ENCODE measurements around the gene C5orf52.
"Not testable (repeated sequence)": the region's sequence is repeated elsewhere in the genome, so short reads cannot be mapped to it uniquely, and the experiment has no call there.

Gene C5orf52

DNA sequence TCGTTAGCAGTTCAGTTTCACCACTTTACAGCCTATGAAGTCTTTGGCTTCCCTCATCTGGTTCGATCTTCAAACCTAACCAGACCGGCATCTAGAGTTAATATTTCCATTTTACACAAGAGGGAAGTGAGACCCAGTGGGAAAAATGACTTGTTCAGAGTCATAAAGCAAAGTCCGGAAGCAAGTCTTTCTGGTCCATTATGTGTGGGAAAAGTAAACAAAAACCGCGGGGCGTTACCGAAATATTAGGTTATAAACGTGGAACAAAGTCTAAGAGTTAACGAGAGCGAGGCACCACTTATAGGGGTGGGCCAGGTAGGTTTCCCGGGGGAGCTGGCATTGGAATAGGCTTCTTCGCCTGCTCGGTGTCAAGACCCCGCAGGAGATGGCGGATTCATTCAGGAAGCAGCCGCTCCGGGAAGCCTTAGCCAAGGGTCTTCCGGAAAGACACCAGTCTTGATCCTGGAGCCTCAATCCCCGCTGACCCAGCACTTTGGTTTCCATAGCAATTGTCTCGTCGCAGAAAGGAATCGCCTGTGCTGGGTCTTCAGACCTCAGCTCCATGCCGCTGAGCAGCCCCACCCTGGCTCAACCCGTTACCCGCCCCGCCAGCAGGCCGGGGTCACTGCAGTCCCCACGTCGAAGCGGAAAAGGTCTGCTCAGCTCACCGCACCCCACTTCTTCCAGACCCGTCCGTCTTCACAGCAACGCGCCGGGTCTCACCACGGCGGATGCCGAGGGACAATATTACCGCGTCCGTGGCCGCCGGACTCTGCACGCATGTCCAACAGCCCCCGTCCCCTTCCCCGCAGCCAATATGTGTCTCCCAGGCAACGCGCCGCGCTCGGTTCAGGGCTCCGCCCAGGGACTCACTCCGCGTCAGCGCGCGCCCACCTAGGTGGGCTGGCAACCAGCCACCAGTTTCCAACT is at the start of gene C5orf52:
TSS of gene C5orf52 (plus strand) at position 872 of the 930 bp plus-strand sequence. CDS start 82 bp downstream, outside the sequence.
- peak; percentile 37 for DNase-seq
- peak; percentile 39 for ATAC-seq

DNA sequence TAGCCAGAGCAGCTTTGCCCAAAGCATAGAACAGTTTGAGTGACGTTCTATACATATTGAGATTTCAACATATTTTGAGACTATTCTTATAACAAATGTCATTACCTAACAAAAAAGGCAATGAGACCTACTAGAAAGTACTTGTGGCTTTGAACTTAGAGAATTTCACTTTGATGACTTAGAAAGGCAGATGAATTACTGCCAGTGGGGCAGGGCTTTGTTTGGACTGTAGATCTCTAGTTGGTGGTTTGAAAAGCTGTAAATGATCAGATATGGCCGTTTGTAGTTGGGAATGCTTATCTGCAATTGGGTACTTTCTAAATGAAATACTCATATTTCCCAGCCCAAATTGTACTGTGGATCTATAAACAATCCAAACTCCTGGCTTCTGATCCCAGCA is 47.2 kb upstream of the C5orf52 start:
- ATAC-seq, result no peak
- DNase-seq, result no peak

DNA sequence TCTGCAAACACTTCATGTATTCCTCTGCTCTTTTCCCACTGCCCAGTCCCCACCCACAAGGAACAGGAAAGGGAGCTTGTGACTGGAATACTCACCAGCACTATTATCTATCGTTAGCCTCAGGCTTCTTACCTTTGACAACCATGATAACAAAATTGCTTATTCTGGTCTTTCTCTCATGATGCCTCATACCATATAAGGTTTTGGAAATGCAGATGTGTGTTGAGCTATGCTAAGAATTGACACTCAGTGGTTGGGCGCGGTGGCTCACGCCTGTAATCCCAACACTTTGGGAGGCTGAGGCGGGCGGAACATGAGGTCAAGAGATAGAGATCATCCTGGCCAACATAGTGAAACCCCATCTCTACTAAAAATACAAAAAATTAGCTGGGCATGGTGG is 44.5 kb upstream of the C5orf52 start:
- DNase-seq, result no peak
- no peak for ATAC-seq

DNA sequence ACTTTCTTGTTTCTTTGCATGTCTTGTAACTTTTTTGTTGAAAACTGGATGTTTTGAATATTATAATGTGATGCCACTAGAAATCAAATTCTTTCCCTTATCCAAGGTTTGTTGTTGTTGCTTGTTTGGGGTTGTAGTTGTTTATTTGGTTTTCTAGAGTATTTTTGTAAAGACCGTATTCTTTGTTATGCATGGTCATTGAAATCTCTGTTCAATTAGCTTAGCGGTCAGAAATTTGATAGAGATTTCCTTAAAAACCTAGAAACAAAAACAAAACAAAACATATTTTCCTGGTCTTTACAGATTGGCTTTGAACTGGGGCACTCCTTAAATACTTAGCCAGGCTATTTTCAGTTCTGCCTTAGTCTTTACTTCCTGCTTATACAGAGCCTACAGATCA is 41.0 kb upstream of the C5orf52 start:
- DNase-seq, result no peak
- ATAC-seq, result no peak

DNA sequence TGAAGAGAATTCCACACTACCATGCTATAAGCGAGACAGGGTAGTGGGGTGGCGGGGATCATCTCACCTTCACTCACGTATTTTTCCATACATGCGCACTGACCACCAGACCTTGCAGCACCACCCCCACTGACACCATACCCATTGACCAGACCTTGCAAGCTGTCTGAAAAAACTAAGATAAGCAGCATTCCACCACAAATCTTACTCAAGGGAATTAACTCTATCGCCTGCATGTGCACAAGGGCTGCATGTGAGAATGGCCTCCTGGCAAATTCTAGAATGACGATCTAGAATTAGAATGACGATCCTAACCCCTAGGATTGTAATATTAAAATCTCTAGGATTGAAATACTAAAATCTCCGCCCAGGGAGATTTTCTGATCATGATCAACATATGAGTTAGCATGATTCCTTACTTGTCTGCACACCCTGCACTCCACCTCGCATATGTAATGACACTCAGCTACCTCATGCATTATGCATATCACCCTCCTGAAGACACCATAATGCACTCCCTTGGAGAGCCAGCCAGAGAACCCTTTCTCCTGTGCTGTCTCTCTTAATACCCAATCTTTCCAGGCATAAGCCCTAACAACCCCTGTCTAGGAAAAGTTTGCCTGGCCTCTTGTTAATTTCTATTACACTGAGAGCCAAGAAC is 30.8 kb upstream of the C5orf52 start:
- ATAC-seq (no peak), DNase-seq (no peak)

DNA sequence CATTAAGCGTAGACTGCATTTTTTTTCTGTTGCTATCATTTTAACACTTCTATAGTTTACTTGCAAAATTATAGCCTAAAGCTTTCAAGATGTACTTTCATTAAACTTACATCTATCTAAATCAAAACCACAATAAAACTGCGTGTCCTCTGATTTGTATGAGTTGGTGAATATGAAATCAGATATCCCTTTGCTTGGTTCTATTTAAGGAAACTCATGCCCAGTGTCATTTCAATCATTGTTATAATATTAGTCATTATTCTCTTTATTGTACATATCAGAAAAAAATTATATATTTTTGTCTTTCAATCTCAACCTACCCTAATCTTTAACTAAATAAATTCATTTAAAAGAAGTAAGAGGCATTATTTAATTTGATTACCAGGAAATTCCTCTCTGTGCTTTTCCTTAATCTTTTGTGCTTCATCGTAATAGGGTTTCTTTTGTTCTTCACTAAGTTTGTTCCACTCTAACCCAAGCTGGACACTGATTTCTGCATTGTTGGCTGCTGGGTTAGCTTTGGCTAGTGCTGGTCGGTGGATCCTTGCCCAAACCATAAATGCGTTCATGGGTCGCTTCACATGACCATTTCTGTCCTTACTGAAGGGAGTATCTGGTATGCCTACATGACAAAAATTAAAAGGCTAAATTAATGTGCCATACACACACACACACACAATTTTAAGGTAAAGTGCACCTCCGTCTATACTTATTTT is 22.9 kb upstream of the C5orf52 start:
- ATAC-seq, result no peak
- no peak for DNase-seq

DNA sequence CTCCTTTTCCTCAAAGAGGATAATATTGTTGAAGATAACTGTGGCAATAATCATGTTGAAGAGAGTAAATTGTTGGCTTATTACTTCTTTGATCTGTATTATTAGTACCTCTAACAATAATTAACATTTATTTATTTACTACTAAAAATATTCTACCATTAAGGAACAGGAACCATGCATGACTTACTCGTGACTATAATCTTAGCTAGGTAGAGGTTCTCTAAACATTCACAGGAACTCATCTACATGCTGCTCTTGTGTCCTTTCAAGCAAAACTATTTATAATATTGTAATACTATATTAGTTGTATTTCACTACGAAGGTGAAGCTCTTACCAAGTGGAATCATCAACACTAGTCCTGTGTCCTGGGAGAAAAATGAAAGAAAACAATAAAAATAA is 22.2 kb upstream of the C5orf52 start:
- ATAC-seq (no peak), DNase-seq (no peak)

DNA sequence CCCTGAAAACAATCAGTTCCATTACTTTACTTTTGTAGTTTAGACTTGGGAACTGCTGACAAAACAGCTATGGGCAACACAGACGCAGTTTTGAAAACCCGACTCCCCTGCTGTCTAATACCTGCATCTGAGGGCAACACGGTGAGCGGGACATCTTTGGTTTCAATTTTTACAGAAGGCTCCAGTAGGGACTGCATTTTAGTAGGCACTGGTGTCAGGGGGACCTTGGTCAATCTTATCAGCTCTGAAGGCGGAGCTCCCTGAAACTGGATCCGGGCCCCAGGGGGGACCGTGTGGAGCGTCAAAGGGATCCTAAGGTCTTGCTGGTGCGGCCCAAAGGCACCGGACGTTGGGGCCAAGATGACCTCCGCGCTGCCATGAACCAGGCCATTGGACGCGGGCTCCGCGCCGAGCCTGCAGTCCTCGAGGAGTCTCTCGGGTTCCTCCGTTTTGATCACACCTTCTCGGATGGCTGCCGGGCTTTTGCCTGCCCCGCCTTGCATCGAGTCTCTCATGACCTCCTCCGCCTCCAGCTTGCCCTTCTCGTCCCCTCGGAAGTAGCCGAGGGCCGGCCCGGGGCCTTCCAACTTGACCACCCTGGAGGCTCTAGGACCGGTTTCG is 20.2 kb upstream of the C5orf52 start:
- ATAC-seq, result no peak
- no peak for DNase-seq

DNA sequence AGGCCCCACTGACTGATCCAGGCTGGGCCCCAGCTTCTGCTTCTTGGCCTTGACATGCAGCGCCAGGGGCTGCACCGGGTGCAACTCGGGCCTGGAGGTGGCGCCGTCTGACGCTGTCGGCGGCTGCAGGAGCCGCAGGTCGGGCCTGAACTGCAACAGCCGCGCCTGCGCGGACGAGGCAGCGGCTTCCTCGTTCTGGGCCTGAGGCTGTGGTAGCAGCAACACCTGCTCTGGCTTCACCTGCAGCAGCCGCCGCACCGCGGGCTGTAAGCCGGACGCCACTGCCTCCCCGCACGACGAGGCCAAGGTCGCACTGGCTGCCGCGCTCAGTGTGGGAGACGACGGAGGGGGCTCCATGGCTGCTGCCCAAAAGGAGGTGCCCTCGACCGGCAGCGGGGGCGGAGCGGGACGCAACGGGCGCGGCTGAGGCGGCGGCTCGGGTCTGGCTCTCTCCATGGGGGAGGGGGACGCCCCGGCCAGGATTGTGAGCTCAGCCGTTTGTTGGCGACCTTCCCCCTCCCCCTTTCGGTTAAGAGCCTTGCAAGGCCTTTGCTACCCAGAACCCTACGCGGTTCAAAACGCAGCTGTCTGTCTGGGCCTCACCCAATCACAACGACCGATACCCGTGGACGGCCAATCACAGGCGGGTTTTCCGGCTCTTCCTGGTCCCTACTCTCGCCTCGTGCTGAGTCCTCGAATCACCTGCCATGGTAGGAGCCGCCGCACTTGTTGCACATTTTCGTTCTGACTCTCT is 19.5 kb upstream of the C5orf52 start:
- peak; percentile 98 for ATAC-seq
- peak; percentile 78 for DNase-seq

DNA sequence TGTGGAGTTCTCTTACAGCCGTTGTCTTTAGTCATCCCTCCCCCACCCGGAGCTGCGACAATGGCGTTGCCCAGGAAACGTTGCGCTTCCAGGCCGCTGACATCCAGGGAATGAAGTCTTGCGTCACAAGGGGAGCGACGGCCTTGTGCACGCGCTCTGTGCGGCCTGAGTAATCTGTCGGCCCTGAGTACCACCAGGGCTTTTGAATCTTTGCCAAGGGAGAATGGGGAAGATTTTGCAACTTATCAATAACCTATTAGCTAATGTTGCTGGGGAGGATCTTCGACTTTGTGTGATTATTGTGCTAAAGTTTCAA is 19.0 kb upstream of the C5orf52 start, which contains the start of gene SOX30:
TSS of gene SOX30 (minus strand) at position 62 of the 316 bp plus-strand sequence. CDS start 360 bp downstream, outside the sequence.
- DNase-seq, result no peak
- ATAC-seq, result no peak

DNA sequence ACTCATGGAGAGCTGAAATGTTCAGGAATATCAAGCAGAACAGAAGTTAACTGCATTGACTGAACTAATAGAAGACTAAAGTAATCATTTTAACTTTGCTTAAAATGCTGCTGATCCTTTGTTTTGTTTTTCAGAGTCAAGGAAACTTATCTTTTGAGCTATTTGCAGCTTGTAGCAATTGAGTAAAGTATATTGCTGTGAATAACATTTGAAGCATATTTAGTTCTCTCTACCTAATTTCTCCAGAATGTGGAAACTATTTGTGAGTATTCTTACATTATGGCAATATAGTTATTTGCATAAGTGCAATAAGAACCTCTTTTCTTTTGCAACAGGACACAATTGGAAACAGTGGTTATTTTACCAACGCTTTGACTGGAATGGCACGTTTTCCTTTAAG is 13.8 kb upstream of the C5orf52 start:
- DNase-seq (no peak), ATAC-seq (no peak)

DNA sequence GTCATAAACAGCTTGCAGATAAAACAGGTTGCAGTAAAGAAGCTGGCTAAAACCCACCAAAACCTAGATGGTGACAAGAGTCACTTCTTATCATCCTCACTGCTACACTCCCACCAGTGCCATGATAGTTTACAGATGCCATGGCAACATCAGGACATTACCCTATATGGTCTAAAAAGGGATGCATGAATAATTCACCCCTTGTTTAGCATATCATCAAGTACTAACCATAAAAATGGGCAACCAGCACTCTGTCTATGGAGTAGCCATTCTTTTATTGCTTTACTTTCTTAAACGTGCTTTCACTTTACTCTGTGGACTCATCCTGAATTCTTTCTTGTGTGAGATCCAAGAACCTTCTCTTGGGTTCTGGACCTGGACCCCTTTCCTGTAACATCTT is 12.4 kb upstream of the C5orf52 start:
- ATAC-seq, result no peak

DNA sequence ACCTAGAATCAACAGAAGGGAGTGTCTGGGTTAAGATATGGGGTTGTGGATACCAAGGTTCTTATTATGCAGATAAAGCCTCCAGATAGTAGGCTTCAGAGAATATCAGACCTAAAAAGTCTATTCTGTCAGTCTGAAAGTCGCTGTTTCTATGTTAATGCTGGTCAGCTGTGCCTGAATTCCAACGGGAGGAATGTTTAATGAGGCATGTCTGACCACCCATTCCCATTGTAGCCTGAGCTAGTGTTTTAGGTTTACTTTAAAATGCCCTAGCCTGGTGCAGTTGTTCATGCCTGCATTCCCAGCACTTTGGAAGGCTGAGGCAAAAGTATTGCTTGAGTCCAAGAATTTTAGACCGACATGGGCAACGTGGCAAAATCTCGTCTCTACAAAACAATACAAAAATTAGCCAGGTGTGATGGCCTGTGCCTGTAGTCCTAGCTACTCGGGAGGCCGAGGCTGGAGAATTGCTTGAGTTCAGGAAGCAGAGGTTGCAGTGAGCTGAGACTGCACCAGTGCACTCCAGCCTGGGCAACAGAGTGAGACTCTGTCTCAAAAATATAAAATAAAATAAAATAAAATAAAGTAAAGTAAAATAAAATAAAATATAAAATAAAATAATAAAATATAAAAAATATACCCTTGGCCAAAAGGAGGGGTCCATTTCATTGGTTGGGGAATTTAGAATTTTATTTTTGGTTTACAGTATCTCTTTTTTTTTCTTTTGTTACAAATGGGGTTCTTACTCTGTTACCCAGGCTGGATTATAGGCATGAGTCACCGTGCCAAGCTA is 11.3 kb upstream of the C5orf52 start:
- no peak for DNase-seq
- no peak for ATAC-seq

More for the DNA sequence above, 12.4 kb upstream of the C5orf52 start:
- no peak for DNase-seq

DNA sequence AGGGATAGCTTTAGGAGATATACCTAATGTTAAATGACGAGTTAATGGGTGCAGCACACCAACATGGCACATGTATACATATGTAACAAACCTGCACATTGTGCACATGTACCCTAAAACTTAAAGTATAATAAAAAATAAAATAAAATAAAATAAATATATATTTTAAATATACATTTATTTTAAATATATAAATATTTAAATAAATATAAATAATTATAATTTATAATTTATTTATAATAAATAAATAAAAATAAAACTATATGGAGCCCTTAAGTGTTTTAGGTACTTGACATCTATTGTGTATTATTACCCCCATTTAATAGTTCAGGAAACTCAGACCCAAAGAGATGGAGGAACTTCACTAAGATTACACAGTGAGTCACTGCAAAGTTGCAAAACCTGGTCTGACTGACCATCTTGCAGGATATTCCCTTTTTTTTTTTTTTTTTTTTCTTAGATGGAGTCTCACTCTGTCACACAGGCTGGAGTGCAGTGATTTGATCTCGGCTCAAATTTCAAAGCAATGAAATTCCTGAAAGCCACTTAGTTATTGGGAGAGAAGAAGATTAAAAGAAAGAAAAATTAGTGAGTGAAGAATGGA is 5.8 kb upstream of the C5orf52 start:
- DNase-seq (no peak), ATAC-seq (no peak)

DNA sequence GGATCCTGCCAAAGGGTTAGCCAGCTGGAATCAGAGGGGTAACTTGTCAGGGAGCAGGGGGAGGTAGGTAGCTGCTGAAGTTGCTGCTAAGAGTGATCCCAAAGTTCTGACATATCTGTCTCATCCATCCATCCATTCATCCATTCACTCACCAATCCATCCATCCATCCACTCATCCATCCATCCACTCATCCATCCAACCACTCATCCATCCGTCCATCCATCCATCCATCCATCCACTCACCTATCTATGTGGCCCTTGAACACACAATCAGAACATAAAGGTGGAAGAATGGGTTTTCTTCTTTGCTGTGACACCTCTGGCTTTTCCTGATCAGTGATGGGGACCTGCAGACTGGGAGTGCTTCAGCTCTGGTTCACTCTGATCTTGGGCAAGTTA is 3.0 kb upstream of the C5orf52 start:
- DNase-seq (no peak), ATAC-seq (no peak)

DNA sequence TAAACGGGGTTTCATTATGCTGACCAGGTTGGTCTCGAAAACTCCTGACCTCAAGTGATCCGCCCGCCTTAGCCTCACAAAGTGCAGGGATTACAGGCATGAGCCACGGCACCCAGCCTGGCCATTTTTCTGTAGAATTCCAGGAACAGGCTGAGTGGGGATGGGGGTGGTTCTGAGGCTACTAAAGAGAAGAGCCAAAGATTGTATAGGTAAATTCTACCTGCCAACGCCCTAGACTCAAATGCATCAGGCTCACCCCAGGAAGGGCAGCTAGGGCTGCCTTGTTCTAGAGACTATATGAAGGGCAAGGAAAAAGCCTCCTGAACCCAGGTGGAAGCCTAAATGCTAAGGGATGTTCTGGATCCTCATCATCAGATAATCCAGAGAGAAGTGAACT is 1.6 kb upstream of the C5orf52 start:
- DNase-seq, result no peak
- ATAC-seq, result no peak

DNA sequence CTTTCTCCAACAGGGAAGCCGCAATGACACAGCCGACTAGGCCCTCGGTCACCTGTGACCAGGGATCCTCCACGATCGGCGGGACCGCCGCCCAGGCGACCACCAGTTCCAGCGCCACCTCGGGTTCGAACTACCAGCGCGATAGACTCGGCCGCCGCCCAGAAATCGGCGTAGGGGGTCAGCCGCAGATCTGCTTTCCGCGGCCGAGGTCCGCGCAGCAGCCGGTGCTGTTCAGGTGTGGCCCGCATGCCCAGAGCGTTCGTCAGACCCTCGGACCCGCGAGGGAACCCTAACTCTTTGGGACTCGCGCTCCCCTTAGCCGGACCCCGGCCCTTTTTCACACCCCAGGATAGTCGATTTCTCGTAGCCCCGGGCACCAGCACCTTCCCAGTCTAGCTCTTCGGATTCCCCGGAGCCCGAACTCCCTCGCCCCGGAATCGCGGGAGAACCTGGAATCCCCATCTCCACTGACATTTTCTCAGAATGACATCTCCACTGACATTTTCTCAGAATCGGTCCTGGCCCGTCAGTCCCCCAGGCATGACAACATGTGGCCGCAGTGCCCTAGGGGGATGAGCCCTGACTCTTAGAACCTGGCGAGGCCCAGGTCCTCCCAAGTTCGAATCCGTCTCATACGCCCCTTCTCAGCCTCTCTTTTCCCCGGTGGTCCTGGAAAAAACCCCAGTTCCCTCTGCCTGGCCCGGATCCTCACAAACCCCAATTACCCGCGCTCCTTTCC is 428 bp downstream of the C5orf52 start:
- no peak for DNase-seq
- no peak for ATAC-seq

DNA sequence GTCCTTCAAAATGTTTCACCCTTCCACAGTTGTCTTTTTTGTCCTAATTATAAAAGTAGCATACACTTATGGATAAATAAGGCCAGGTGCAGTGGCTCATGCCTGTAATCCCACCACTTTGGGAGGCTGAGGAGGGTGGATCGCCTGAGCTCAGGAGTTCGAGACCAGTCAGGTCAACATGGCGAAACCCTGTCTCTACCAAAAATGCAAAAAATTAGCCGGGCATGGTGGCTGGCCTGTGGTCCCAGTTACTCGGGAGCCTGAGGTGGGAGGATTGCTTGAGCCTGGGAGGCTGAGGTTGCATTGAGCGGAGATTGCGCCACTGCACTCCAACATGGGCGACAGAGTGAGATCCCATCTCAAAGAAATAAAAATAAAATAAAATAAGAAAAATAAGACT is 1.6 kb downstream of the C5orf52 start:
- no peak for DNase-seq
- ATAC-seq, result no peak

DNA sequence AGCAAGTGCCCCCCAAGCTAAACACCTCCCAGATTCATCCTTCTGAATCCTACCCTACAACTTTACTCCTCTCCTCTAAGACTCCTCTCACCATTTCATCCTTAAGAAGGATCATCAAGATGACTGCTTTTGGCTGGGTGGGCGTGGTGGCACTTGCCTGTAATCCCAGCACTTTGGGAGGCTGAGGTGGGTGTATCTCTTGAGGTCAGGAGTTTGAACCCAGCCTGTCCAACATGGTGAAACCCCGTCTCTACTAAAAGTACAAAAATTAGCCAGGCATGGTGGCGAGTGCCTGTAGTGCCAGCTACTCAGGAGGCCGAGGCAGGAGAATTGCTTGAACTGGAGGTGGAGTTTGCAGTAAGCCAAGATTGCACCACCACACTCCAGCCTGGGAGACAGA is 3.0 kb downstream of the C5orf52 start:
- DNase-seq, ATAC-seq: not testable (repeated sequence)

DNA sequence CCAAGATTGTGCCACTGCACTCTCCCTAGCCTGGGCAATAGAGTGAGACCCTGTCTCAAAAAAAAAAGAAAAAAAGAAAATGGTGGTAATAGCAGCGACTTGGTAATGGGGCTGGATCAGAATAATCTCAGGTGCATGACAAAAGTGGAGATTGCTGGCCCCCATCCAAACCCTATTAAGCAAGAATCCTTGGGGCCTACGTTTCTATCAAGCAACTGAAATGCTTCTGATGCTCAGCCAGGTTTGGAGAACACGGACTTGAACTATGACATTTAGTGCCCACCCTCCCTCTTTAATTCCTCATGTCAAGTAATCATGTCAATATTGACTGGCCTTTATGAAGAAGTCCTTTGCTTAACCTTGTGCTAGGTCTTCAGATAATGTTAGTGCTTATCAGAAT is 6.6 kb downstream of the C5orf52 start:
- ATAC-seq (no peak), DNase-seq (no peak)

Data from stimulated activated naive CD8-positive, alpha-beta T cell treated with anti-CD3 and anti-CD28 coated beads, Interleukin-15, Interleukin-2, amounts not matched to agents 100 U/mL and 50 U/mL, for 24 hours (primary cell).